ENCODE results near the gene NOXA1.

DNA sequence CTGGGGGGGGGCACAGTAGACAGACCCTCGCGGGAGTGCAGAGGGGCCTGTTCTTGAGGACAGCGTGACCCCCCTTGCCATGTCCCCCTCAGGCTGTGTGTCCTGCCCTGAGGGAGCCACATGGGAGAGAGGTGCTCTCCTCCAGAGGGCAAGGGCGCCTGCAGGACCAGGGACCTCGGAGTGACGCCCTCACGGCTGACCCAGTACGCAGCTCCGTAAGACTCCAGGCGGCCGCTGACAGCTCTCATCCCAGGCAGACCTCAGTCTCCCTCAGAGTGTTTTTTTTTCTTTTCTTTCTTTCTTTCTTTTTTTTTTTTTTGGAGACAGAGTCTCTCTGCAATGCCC lies 27.6 kb upstream of the NOXA1 start:
- TF ChIP-seq JUND (IDR thresholded peaks at IDR 0.05) (no peak), SP1 (IDR thresholded peaks at IDR 0.05) (no peak), TAF1 (conservative IDR thresholded peaks at IDR 0.05) (no peak), YY1 (IDR thresholded peaks at IDR 0.05) (no peak), EGR1 (IDR thresholded peaks at IDR 0.05; ENCODE audit: low read depth in 2 of 2) (no peak), FOXA2 (IDR thresholded peaks at IDR 0.05) (no peak), HNF4G (IDR thresholded peaks at IDR 0.05) (no peak), RXRA (IDR thresholded peaks at IDR 0.05) (no peak), RAD21 (IDR thresholded peaks at IDR 0.05) (no peak)
- TF ChIP-seq, protein P1, sequence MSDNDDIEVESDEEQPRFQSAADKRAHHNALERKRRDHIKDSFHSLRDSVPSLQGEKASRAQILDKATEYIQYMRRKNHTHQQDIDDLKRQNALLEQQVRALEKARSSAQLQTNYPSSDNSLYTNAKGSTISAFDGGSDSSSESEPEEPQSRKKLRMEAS (IDR thresholded peaks at IDR 0.05): no peak
- TF ChIP-seq, protein P2, sequence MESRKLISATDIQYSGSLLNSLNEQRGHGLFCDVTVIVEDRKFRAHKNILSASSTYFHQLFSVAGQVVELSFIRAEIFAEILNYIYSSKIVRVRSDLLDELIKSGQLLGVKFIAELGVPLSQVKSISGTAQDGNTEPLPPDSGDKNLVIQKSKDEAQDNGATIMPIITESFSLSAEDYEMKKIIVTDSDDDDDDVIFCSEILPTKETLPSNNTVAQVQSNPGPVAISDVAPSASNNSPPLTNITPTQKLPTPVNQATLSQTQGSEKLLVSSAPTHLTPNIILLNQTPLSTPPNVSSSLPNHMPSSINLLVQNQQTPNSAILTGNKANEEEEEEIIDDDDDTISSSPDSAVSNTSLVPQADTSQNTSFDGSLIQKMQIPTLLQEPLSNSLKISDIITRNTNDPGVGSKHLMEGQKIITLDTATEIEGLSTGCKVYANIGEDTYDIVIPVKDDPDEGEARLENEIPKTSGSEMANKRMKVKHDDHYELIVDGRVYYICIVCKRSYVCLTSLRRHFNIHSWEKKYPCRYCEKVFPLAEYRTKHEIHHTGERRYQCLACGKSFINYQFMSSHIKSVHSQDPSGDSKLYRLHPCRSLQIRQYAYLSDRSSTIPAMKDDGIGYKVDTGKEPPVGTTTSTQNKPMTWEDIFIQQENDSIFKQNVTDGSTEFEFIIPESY (IDR thresholded peaks at IDR 0.05): no peak
- TF ChIP-seq, protein P3, sequence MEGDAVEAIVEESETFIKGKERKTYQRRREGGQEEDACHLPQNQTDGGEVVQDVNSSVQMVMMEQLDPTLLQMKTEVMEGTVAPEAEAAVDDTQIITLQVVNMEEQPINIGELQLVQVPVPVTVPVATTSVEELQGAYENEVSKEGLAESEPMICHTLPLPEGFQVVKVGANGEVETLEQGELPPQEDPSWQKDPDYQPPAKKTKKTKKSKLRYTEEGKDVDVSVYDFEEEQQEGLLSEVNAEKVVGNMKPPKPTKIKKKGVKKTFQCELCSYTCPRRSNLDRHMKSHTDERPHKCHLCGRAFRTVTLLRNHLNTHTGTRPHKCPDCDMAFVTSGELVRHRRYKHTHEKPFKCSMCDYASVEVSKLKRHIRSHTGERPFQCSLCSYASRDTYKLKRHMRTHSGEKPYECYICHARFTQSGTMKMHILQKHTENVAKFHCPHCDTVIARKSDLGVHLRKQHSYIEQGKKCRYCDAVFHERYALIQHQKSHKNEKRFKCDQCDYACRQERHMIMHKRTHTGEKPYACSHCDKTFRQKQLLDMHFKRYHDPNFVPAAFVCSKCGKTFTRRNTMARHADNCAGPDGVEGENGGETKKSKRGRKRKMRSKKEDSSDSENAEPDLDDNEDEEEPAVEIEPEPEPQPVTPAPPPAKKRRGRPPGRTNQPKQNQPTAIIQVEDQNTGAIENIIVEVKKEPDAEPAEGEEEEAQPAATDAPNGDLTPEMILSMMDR (IDR thresholded peaks at IDR 0.05; ENCODE audit: low read depth, low read length, missing input control): no peak
- TF ChIP-seq, protein P4, sequence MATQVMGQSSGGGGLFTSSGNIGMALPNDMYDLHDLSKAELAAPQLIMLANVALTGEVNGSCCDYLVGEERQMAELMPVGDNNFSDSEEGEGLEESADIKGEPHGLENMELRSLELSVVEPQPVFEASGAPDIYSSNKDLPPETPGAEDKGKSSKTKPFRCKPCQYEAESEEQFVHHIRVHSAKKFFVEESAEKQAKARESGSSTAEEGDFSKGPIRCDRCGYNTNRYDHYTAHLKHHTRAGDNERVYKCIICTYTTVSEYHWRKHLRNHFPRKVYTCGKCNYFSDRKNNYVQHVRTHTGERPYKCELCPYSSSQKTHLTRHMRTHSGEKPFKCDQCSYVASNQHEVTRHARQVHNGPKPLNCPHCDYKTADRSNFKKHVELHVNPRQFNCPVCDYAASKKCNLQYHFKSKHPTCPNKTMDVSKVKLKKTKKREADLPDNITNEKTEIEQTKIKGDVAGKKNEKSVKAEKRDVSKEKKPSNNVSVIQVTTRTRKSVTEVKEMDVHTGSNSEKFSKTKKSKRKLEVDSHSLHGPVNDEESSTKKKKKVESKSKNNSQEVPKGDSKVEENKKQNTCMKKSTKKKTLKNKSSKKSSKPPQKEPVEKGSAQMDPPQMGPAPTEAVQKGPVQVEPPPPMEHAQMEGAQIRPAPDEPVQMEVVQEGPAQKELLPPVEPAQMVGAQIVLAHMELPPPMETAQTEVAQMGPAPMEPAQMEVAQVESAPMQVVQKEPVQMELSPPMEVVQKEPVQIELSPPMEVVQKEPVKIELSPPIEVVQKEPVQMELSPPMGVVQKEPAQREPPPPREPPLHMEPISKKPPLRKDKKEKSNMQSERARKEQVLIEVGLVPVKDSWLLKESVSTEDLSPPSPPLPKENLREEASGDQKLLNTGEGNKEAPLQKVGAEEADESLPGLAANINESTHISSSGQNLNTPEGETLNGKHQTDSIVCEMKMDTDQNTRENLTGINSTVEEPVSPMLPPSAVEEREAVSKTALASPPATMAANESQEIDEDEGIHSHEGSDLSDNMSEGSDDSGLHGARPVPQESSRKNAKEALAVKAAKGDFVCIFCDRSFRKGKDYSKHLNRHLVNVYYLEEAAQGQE (IDR thresholded peaks at IDR 0.05): no peak
- TF ChIP-seq, protein P5, sequence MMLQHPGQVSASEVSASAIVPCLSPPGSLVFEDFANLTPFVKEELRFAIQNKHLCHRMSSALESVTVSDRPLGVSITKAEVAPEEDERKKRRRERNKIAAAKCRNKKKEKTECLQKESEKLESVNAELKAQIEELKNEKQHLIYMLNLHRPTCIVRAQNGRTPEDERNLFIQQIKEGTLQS (IDR thresholded peaks at IDR 0.05): no peak

Data from liver (tissue), 3 donors.